Liver (tissue), 9 donors: ENCODE results near the gene CARD11. TPM values are rescaled to one million over a fixed set of nuclear protein-coding genes. Genes with fewer than 3 reads are reported as not detected.

Experiments
- DNase-seq: peaks from one replicate; pipeline ENCODE4 v3.0.0-alpha.2; 2017; ENCODE audit warnings: low spot score
- H3K27ac ChIP-seq, 2 donors: one replicate each; pipeline ENCODE4 v1.7.0; 2013; ENCODE audit warnings: inconsistent platforms in 2 of 2, low read length in 2 of 2, control low read depth in 1 of 2, low read depth in 1 of 2, mild to moderate bottlenecking in 1 of 2
- H3K27me3 ChIP-seq, 4 donors: one replicate each; pipeline versions ENCODE4 v1.6.1 to v1.7.0; 2013; ENCODE audit warnings: low read length in 3 of 4, inconsistent platforms in 1 of 4, mild to moderate bottlenecking in 1 of 4, moderate library complexity in 1 of 4; ENCODE audit not compliant: control insufficient read depth in 4 of 4, insufficient read depth in 4 of 4
- H3K36me3 ChIP-seq, 4 donors: one replicate each; pipeline versions ENCODE4 v1.6.1 to v1.7.0; 2013; ENCODE audit warnings: low read length in 3 of 4, mild to moderate bottlenecking in 3 of 4, low read depth in 1 of 4, moderate library complexity in 1 of 4; ENCODE audit not compliant: control insufficient read depth in 4 of 4, insufficient read depth in 3 of 4
- H3K4me1 ChIP-seq, 4 donors: one replicate each; pipeline versions ENCODE4 v1.6.1 to v1.7.0; 2013; ENCODE audit warnings: low read length in 3 of 4, mild to moderate bottlenecking in 3 of 4, moderate library complexity in 1 of 4; ENCODE audit not compliant: control insufficient read depth in 4 of 4, insufficient read depth in 4 of 4
- H3K4me3 ChIP-seq, 3 donors: one replicate each; pipeline versions ENCODE4 v1.6.1 to v1.7.0; 2013; ENCODE audit warnings: low read length in 3 of 3, control low read depth in 1 of 3, low read depth in 1 of 3, mild to moderate bottlenecking in 1 of 3
- H3K9ac ChIP-seq, 2 donors: one replicate each; pipeline ENCODE4 v1.7.0; 2013; ENCODE audit warnings: low read length in 2 of 2, mild to moderate bottlenecking in 2 of 2, moderate library complexity in 2 of 2, control low read depth in 1 of 2, low read depth in 1 of 2
- H3K9me3 ChIP-seq, 4 donors: one replicate each; pipeline versions ENCODE4 v1.6.1 to v1.7.0; 2013; ENCODE audit warnings: low read length in 3 of 4; ENCODE audit not compliant: control insufficient read depth in 4 of 4
- ATF3 ChIP-seq: IDR thresholded peaks from 2 replicates; pipeline ENCODE4 v1.6.1; 2016; ENCODE audit warnings: antibody characterized with exemption
- CTCF ChIP-seq: fragments of 150-350 bp; IDR thresholded peaks from 2 replicates; pipeline ENCODE4 v1.5.1; 2017; ENCODE audit warnings: improper control_type of control experiment, low read depth, low read length; ENCODE audit not compliant: missing input control
- EGR1 ChIP-seq, 2 donors: IDR thresholded peaks; 2 replicates each; pipeline ENCODE4 v1.6.1; 2016 to 2018; ENCODE audit warnings: antibody characterized with exemption in 2 of 2, low read depth in 2 of 2
- FOXA1 ChIP-seq: IDR thresholded peaks from 2 replicates; pipeline ENCODE4 v1.6.1; 2016; ENCODE audit warnings: antibody characterized with exemption
- FOXA2 ChIP-seq: IDR thresholded peaks from 2 replicates; pipeline ENCODE4 v1.6.1; 2016; ENCODE audit warnings: antibody characterized with exemption
- GABPA ChIP-seq, 2 donors: IDR thresholded peaks in 1 of 2; conservative IDR thresholded peaks in 1 of 2; 2 replicates each; pipeline ENCODE4 v1.6.1; 2016; ENCODE audit warnings: antibody characterized with exemption in 2 of 2, mild to moderate bottlenecking in 1 of 2, moderate library complexity in 1 of 2
- HNF4A ChIP-seq, 2 donors: conservative IDR thresholded peaks; 2 replicates each; pipeline ENCODE4 v1.6.1; 2016; ENCODE audit warnings: antibody characterized with exemption in 2 of 2, mild to moderate bottlenecking in 2 of 2
- HNF4G ChIP-seq: IDR thresholded peaks from 2 replicates; pipeline ENCODE4 v1.6.1; 2016; ENCODE audit warnings: antibody characterized with exemption
- JUND ChIP-seq, 2 donors: IDR thresholded peaks; 2 replicates each; pipeline ENCODE4 v1.6.1; 2016; ENCODE audit warnings: antibody characterized with exemption in 2 of 2
- MAX ChIP-seq: IDR thresholded peaks from 2 replicates; pipeline ENCODE4 v1.6.1; 2016; ENCODE audit warnings: antibody characterized with exemption
- NR2F2 ChIP-seq: IDR thresholded peaks from 2 replicates; pipeline ENCODE4 v1.6.1; 2016; ENCODE audit warnings: antibody characterized with exemption
- REST ChIP-seq: IDR thresholded peaks from 2 replicates; pipeline ENCODE4 v1.6.1; 2016; ENCODE audit warnings: antibody characterized with exemption, mild to moderate bottlenecking
- RXRA ChIP-seq, 2 donors: IDR thresholded peaks; 2 replicates each; pipeline ENCODE4 v1.6.1; 2017 to 2018; ENCODE audit warnings: antibody characterized with exemption in 2 of 2, mild to moderate bottlenecking in 1 of 2
- SP1 ChIP-seq: IDR thresholded peaks from 2 replicates; pipeline ENCODE4 v1.6.1; 2018; ENCODE audit warnings: antibody characterized with exemption, mild to moderate bottlenecking
- TAF1 ChIP-seq: conservative IDR thresholded peaks from 2 replicates; pipeline ENCODE4 v1.6.1; 2016; ENCODE audit warnings: antibody characterized with exemption, mild to moderate bottlenecking
- YY1 ChIP-seq: IDR thresholded peaks from 2 replicates; pipeline ENCODE4 v1.6.1; 2016; ENCODE audit warnings: antibody characterized with exemption, mild to moderate bottlenecking
- ZBTB33 ChIP-seq: IDR thresholded peaks from 2 replicates; pipeline ENCODE4 v1.6.1; 2016; ENCODE audit warnings: antibody characterized with exemption
- WGBS: extraction: QIAGEN DNeasy Blood & Tissue Kit; methylation state at CpG from one replicate; pipeline ENCODE4 v1.1.7; 2013; 5-methylcytosine and 5-hydroxymethylcytosine counted together
- polyA plus RNA-seq, 2 donors: library from polyadenylated mRNA; stranded (reverse) in 1 of 2; unstranded in 1 of 2; fragments of 200-250 nt in 1 of 2; fragments of >200 nt in 1 of 2; fragmentation: Nextera tagmentation in 1 of 2; extraction: Ambion mirVana in 1 of 2; gene quantifications; one replicate each; pipeline versions ENCODE4 v1.2.1 to v1.2.3, GENCODE V29; 2013 to 2015
- total RNA-seq, 2 donors: library from RNA; depleted of rRNA; stranded (reverse); fragments of >200 nt; gene quantifications; one replicate each; pipeline ENCODE4 v1.2.3, GENCODE V29; 2014
- donor health status: healthy.
- donor health status: healthy.
- donor health status: healthy.
- donor health status: healthy.
- donor health status: healthy.

The CARD11 gene
- total and polyA plus RNA-seq, 4 donors = 0.42 to 1.3 (median 0.83) TPM

- no peak for DNase-seq
- H3K4me3 ChIP-seq = no peak overlapping the region
- H3K9me3 ChIP-seq = no peaks in the 10 kb centered on the region
- no peaks in the 10 kb centered on the region for H3K4me1 ChIP-seq
- no peak overlapping the region for H3K27ac ChIP-seq
- no peak for TF ChIP-seq NR2F2
- no peak for TF ChIP-seq JUND (IDR thresholded peaks at IDR 0.05)
- no peak for TF ChIP-seq TAF1
- no peak for TF ChIP-seq FOXA1
- TF ChIP-seq CTCF = no peak
- no peaks in the 10 kb centered on the region for H3K27me3 ChIP-seq
- 86% methylated on average over 3 of the region's 3 CpGs for WGBS
- H3K9ac ChIP-seq = no peak overlapping the region
- no peaks in the 10 kb centered on the region for H3K36me3 ChIP-seq
These were observed 38.4 kb downstream of the CARD11 start for GRCh38 chr7:3005257-3005656.

GRCh38 chr7:3003936-3004335 is 39.7 kb downstream of the CARD11 start:
- Histone ChIP-seq H3K9ac (no peak overlapping the region), H3K4me3 (no peak overlapping the region), H3K27ac (no peak overlapping the region), H3K9me3 (no peaks in the 10 kb centered on the region), H3K36me3 (no peaks in the 10 kb centered on the region), H3K4me1 (peaks cover 0 to 5% (median 0%) of the 10 kb centered on the region in 4 donors), H3K27me3 (no peaks in the 10 kb centered on the region)
- no peak for TF ChIP-seq FOXA1
- TF ChIP-seq JUND (IDR thresholded peaks at IDR 0.05) = no peak
- no peak for TF ChIP-seq REST
- no peak for TF ChIP-seq NR2F2
- TF ChIP-seq YY1 = no peak
- TF ChIP-seq FOXA2 = no peak
- TF ChIP-seq HNF4A (conservative IDR thresholded peaks at IDR 0.05) = no peak
- TF ChIP-seq HNF4G = no peak
- TF ChIP-seq RXRA (IDR thresholded peaks at IDR 0.05) = no peak
- DNase-seq = no peak
- 88% methylated on average over 13 of the region's 13 CpGs for whole genome bisulfite sequencing

- H3K4me1 ChIP-seq = peaks cover 0 to 5% (median 0%) of the 10 kb centered on the region in 4 donors
- H3K27ac ChIP-seq = no peak overlapping the region
- H3K9me3 ChIP-seq = no peaks in the 10 kb centered on the region
- H3K36me3 ChIP-seq = no peaks in the 10 kb centered on the region
- no peak for DNase-seq
- H3K27me3 ChIP-seq = no peaks in the 10 kb centered on the region
- H3K4me3 ChIP-seq = no peak overlapping the region
- H3K9ac ChIP-seq = no peak overlapping the region
- 90% methylated on average over 7 of the region's 7 CpGs for WGBS
- no peak for TF ChIP-seq FOXA1
- TF ChIP-seq MAX = no peak
- no peak for TF ChIP-seq FOXA2
- TF ChIP-seq HNF4G = no peak
- no peak for TF ChIP-seq GABPA (IDR thresholded peaks at IDR 0.05 in 1 of 2, conservative IDR thresholded peaks at IDR 0.05 in 1 of 2)
- no peak for TF ChIP-seq RXRA (IDR thresholded peaks at IDR 0.05)
- TF ChIP-seq REST = no peak
- no peak for TF ChIP-seq ZBTB33
- no peak for TF ChIP-seq EGR1 (IDR thresholded peaks at IDR 0.05; ENCODE audit: low read depth in 2 of 2)
- TF ChIP-seq SP1 = no peak
- no peak for TF ChIP-seq YY1
- TF ChIP-seq JUND (IDR thresholded peaks at IDR 0.05) = no peak
- no peak for TF ChIP-seq ATF3
- TF ChIP-seq NR2F2 = no peak
- no peak for TF ChIP-seq TAF1
These were observed 41.0 kb downstream of the CARD11 start for GRCh38 chr7:3002631-3003030.
